ENCODE results near the gene ATP11B.

Gene ATP11B

GRCh38 chr3:182909318-182910040 lies 116.2 kb downstream of the ATP11B start:
- DNase-seq (ENCODE audit: low read depth in 2 of 2) = no peak

- DNase-seq (ENCODE audit: low read depth in 2 of 2) = no peak
Observed at GRCh38 chr3:182910936-182911781, 117.9 kb downstream of the ATP11B start.

GRCh38 chr3:182911782-182912111 lies 118.4 kb downstream of the ATP11B start:
- DNase-seq (ENCODE audit: low read depth in 2 of 2) = no peak

GRCh38 chr3:182912474-182912873 lies 119.2 kb downstream of the ATP11B start:
- DNase-seq (ENCODE audit: low read depth in 2 of 2) = no peak

- DNase-seq (ENCODE audit: low read depth in 2 of 2) = no peak
Observed at GRCh38 chr3:182913889-182914288, 120.6 kb downstream of the ATP11B start.

- no peak for DNase-seq (ENCODE audit: low read depth in 2 of 2)
Observed at GRCh38 chr3:182914341-182914740, 121.0 kb downstream of the ATP11B start.

- no peak for DNase-seq (ENCODE audit: low read depth in 2 of 2)
Observed at GRCh38 chr3:182917134-182917533, 123.8 kb downstream of the ATP11B start.

GRCh38 chr3:182919866-182920357 lies 126.6 kb downstream of the ATP11B start:
- DNase-seq (ENCODE audit: low read depth in 2 of 2) = no peak

- no peak for DNase-seq (ENCODE audit: low read depth in 2 of 2)
Observed at GRCh38 chr3:182920515-182921084, 127.3 kb downstream of the ATP11B start.

- DNase-seq (ENCODE audit: low read depth in 2 of 2) = no peak
Observed at GRCh38 chr3:182921665-182922355, 128.5 kb downstream of the ATP11B start.

- DNase-seq (ENCODE audit: low read depth in 2 of 2) = no peak
Observed at GRCh38 chr3:182925330-182925943, 132.1 kb downstream of the ATP11B start.

GRCh38 chr3:182925944-182926337 lies 132.6 kb downstream of the ATP11B start:
- DNase-seq (ENCODE audit: low read depth in 2 of 2) = no peak

- DNase-seq (ENCODE audit: low read depth in 2 of 2) = no peak
Observed at GRCh38 chr3:182935803-182936202, 142.5 kb downstream of the ATP11B start.

- DNase-seq (ENCODE audit: low read depth in 2 of 2) = no peak
Observed at GRCh38 chr3:182936239-182936917, 143.1 kb downstream of the ATP11B start.

GRCh38 chr3:182936918-182937285 lies 143.6 kb downstream of the ATP11B start:
- no peak for DNase-seq (ENCODE audit: low read depth in 2 of 2)

GRCh38 chr3:182937293-182938051 lies 144.2 kb downstream of the ATP11B start:
- no peak for DNase-seq (ENCODE audit: low read depth in 2 of 2)

GRCh38 chr3:182940266-182940808 lies 147.0 kb downstream of the ATP11B start:
- DNase-seq (ENCODE audit: low read depth in 2 of 2) = no peak

- no peak for DNase-seq (ENCODE audit: low read depth in 2 of 2)
Observed at GRCh38 chr3:182941719-182942118, 148.4 kb downstream of the ATP11B start.

GRCh38 chr3:182947888-182948287 lies 154.6 kb downstream of the ATP11B start:
- DNase-seq (ENCODE audit: low read depth in 2 of 2) = no peak

- DNase-seq (ENCODE audit: low read depth in 2 of 2) = no peak
Observed at GRCh38 chr3:182948305-182948704, 155.0 kb downstream of the ATP11B start.
